K562 (cell line): ENCODE measurements around the gene CCL22. TPM values are rescaled to one million over a fixed set of nuclear protein-coding genes. Genes with fewer than 3 reads are reported as not detected.

Experiments
- ATAC-seq: fragments of 200-7000 bp; cut with Tn5 transposase; 3 replicates; pipeline ENCODE4 v1.9.1; 2020; ENCODE audit warnings: moderate library complexity
- BruUV-seq: library from RNA; stranded (reverse); fragments of 400-500 nt; replicated peaks from 2 replicates; lab custom pipeline; 2021; lab: Mats Ljungman, UMichigan
- CTCF ChIA-PET: fragments of 300-600 bp; formaldehyde crosslinking; extraction: SDS; loops from one replicate; lab custom pipeline; 2021; ENCODE audit warnings: low intra/inter-chr PET ratio; lab: Yijun Ruan, JAX
- POLR2A ChIA-PET: fragments of 300-600, 350-650 bp; sonication (Branson Sonifier 250); formaldehyde crosslinking; extraction: SDS; loops from one replicate; lab custom pipeline; 2021; ENCODE audit warnings: antibody characterized with exemption, inconsistent platforms; lab: Yijun Ruan, JAX
- DNase-seq, 4 experiments: peaks; one replicate each; pipeline versions ENCODE4 v3.0.0 to v3.0.0-alpha.2; 2011 to 2018; ENCODE audit warnings: low spot score in 3 of 4, mixed read lengths in 3 of 4; ENCODE audit errors: extremely low read depth in 1 of 4
- FAIRE-seq: peaks from 2 replicates; lab custom pipeline; 2011; peaks lifted over from hg19 to GRCh38; lab: Jason Lieb, UNC
- H2AFZ ChIP-seq: 2 replicates; pipeline ENCODE4 v1.6.0; 2011; ENCODE audit warnings: low read depth, low read length, control low read depth, inconsistent platforms
- H3K27ac ChIP-seq: fragments of 200-600 bp; 3 replicates; pipeline ENCODE4 v1.8.0; 2011; ENCODE audit warnings: low read depth, mild to moderate bottlenecking, control low read depth, inconsistent platforms, low read length, moderate library complexity, mixed read lengths; ENCODE audit errors: extremely low read depth
- H3K27me3 ChIP-seq, 2 experiments: fragments of 300-600 bp in 1 of 2; 2 replicates in 1 of 2; 3 replicates in 1 of 2; pipeline versions ENCODE4 v1.6.0 to v1.8.0; 2011; ENCODE audit warnings: inconsistent platforms in 2 of 2, low read length in 2 of 2, mild to moderate bottlenecking in 1 of 2, mixed read lengths in 1 of 2, moderate library complexity in 1 of 2; ENCODE audit not compliant: control insufficient read depth in 2 of 2, insufficient read depth in 2 of 2
- H3K36me3 ChIP-seq: fragments of 300-600 bp; 3 replicates; pipeline ENCODE4 v1.8.0; 2011; ENCODE audit warnings: mild to moderate bottlenecking, low read length, inconsistent platforms; ENCODE audit not compliant: control insufficient read depth, insufficient read depth
- H3K4me1 ChIP-seq, 2 experiments: fragments of 200-600 bp in 1 of 2; replicated peaks in 1 of 2; 2 replicates in 1 of 2; 3 replicates in 1 of 2; pipeline versions ENCODE4 v1.5.1 to v1.8.0; 2011; ENCODE audit warnings: inconsistent platforms in 2 of 2, low read length in 2 of 2, mild to moderate bottlenecking in 1 of 2, mixed read lengths in 1 of 2, moderate library complexity in 1 of 2; ENCODE audit not compliant: control insufficient read depth in 2 of 2, insufficient read depth in 2 of 2
- H3K4me2 ChIP-seq: 2 replicates; pipeline ENCODE4 v1.6.1; 2011; ENCODE audit warnings: low read length, control low read depth, inconsistent platforms, mixed read lengths; ENCODE audit not compliant: insufficient read depth
- H3K4me3 ChIP-seq: fragments of 200-600 bp; sonication (generic), shearing (Covaris generic); 2 replicates; pipeline ENCODE4 v1.5.1; 2016; ENCODE audit warnings: control low read depth, inconsistent platforms
- H3K79me2 ChIP-seq: fragments of 200-600 bp; 3 replicates; pipeline ENCODE4 v1.8.0; 2011; ENCODE audit warnings: low read length, inconsistent platforms; ENCODE audit not compliant: control insufficient read depth, insufficient read depth
- H3K9ac ChIP-seq, 2 experiments: 2 replicates each; pipeline versions ENCODE4 v1.6.0 to v1.6.1; 2011; ENCODE audit warnings: low read depth in 2 of 2, low read length in 2 of 2, control low read depth in 1 of 2, inconsistent platforms in 1 of 2, mild to moderate bottlenecking in 1 of 2, mixed read lengths in 1 of 2; ENCODE audit not compliant: insufficient read depth in 1 of 2
- H3K9me1 ChIP-seq: one replicate; pipeline ENCODE4 v1.6.0; 2011; ENCODE audit warnings: inconsistent platforms, mild to moderate bottlenecking, low read length, moderate library complexity; ENCODE audit not compliant: control insufficient read depth, insufficient read depth
- H3K9me3 ChIP-seq: replicated peaks from 2 replicates; pipeline ENCODE4 v1.5.1; 2011; ENCODE audit warnings: low read depth, low read length, inconsistent platforms; ENCODE audit not compliant: control insufficient read depth, insufficient read depth
- H4K20me1 ChIP-seq: replicated peaks from 2 replicates; pipeline ENCODE4 v1.6.1; 2011; ENCODE audit warnings: low read length, inconsistent platforms, mixed read lengths; ENCODE audit not compliant: control insufficient read depth, insufficient read depth
- CXXC5 ChIP-seq: fragments of 250-450 bp; sonication (Bioruptor Pico); IDR thresholded peaks from 2 replicates; pipeline ENCODE4 v1.8.0; 2022; ENCODE audit warnings: inconsistent platforms, mild to moderate bottlenecking, moderate library complexity
- ETV6 ChIP-seq, 3 experiments: fragments of 150-350 bp in 1 of 3; sonication (generic) in 1 of 3; formaldehyde crosslinking in 1 of 3; IDR thresholded peaks; 2 replicates each; pipeline versions ENCODE4 v1.6.1 to v1.8.0; 2014 to 2022; ENCODE audit warnings: borderline replicate concordance in 2 of 3, low read depth in 2 of 3, antibody characterized with exemption in 1 of 3, low read length in 1 of 3, mild to moderate bottlenecking in 1 of 3, missing genetic modification reagents in 1 of 3
- KDM5B ChIP-seq: fragments of 200-600 bp; sonication (generic); IDR thresholded peaks from 2 replicates; pipeline ENCODE4 v1.6.1; 2012; ENCODE audit warnings: low read depth, mild to moderate bottlenecking, moderate library complexity, low read length, control low read depth, inconsistent platforms; ENCODE audit not compliant: insufficient replicate concordance
- NONO ChIP-seq, 2 experiments: fragments of 200-400 bp in 1 of 2; fragments of 450-650 bp in 1 of 2; formaldehyde crosslinking in 1 of 2; IDR thresholded peaks; 2 replicates each; pipeline ENCODE4 v1.6.1; 2017; ENCODE audit warnings: low read depth in 2 of 2, mild to moderate bottlenecking in 2 of 2, moderate library complexity in 2 of 2, low read length in 1 of 2
- PTRF ChIP-seq: fragments of 450-650 bp; IDR thresholded peaks from 2 replicates; pipeline ENCODE4 v1.6.1; 2016; ENCODE audit warnings: mild to moderate bottlenecking, missing genetic modification characterization, missing compliant biosample characterization
- RBBP5 ChIP-seq: fragments of 200-600 bp; sonication (generic); IDR thresholded peaks from 2 replicates; pipeline ENCODE4 v1.6.1; 2012; ENCODE audit warnings: borderline replicate concordance, mild to moderate bottlenecking, low read length, control low read depth, inconsistent platforms; ENCODE audit not compliant: insufficient read depth, poor library complexity, severe bottlenecking
- TEAD4 ChIP-seq, 2 experiments: sonication (generic) in 1 of 2; formaldehyde crosslinking in 1 of 2; IDR thresholded peaks; 2 replicates each; pipeline versions ENCODE4 v1.6.1 to v1.8.0; 2012 to 2022; ENCODE audit warnings: borderline replicate concordance in 1 of 2, inconsistent platforms in 1 of 2, low read length in 1 of 2, mild to moderate bottlenecking in 1 of 2, missing genetic modification reagents in 1 of 2
- ZBTB40 ChIP-seq, 2 experiments: fragments of 450-650 bp in 1 of 2; sonication (generic) in 1 of 2; formaldehyde crosslinking in 1 of 2; IDR thresholded peaks; 2 replicates each; pipeline versions ENCODE4 v1.7.1 to v1.9.0; 2016 to 2022; ENCODE audit warnings: inconsistent platforms in 1 of 2, mild to moderate bottlenecking in 1 of 2, missing genetic modification reagents in 1 of 2
- ZKSCAN1 ChIP-seq: fragments of 150-350 bp; IDR thresholded peaks from 2 replicates; pipeline ENCODE4 v1.6.1; 2016; ENCODE audit warnings: low read depth, low read length
- ZNF232 ChIP-seq: sonication (generic); formaldehyde crosslinking; IDR thresholded peaks from 2 replicates; pipeline ENCODE4 v1.8.0; 2022; ENCODE audit warnings: mild to moderate bottlenecking, missing genetic modification reagents
- ZNF75A ChIP-seq: fragments of 450-650 bp; formaldehyde crosslinking; IDR thresholded peaks from 2 replicates; pipeline ENCODE4 v1.4.0; 2020; ENCODE audit warnings: mild to moderate bottlenecking
- WGBS: fragments of 100-300 bp; shearing (Covaris generic); methylation state at CpG from one replicate; pipeline ENCODE4 v1.1.6; 2016; ENCODE audit warnings: low coverage, mixed read lengths; ENCODE audit not compliant: insufficient coverage; ENCODE audit errors: missing lambda C conversion rate; 5-methylcytosine and 5-hydroxymethylcytosine counted together
- in situ Hi-C: fragments of 300-500 bp; cut with MboI; formaldehyde crosslinking; loops from 4 replicates; pipeline ENCODE4 v1.15.0; 2018; ENCODE audit warnings: inconsistent platforms, mixed read lengths
- intact Hi-C: fragments of 100-400 bp; cut with micrococcal nuclease; formaldehyde crosslinking; loops from 2 replicates; pipeline ENCODE4 v1.14.2; 2022
- polyA plus RNA-seq, 8 experiments: library from polyadenylated mRNA; depleted of rRNA in 4 of 8; stranded (reverse) in 5 of 8; unstranded in 3 of 8; fragments of >200 nt; fragmentation: Nextera tagmentation in 2 of 8; fragmentation: Illumina TruSeq in 1 of 8; extraction: Ambion mirVana in 2 of 8; extraction: Trizol in 1 of 8; gene quantifications; 2 replicates each; pipeline versions ENCODE4 v1.2.1 to v1.2.3, GENCODE V29; 2011 to 2014; ENCODE audit warnings: inconsistent platforms in 1 of 8, missing spikeins in 1 of 8
- total RNA-seq, 7 experiments: library from RNA; depleted of rRNA in 6 of 7; stranded (reverse); fragments of >200 nt in 6 of 7; fragmentation: Illumina TruSeq in 2 of 7; extraction: Trizol in 2 of 7; gene quantifications; 2 replicates each; pipeline versions ENCODE4 v1.2.1 to v1.2.3, GENCODE V29; 2011 to 2021; ENCODE audit warnings: low replicate concordance in 1 of 7

The CCL22 gene
- total and polyA plus RNA-seq, 9 of the 15 experiments (the other 6 are each of a cell fraction or from before 2014, with no cell fraction given): 0.04 to 0.29 (median 0.06) TPM; not detected in 5

DNA sequence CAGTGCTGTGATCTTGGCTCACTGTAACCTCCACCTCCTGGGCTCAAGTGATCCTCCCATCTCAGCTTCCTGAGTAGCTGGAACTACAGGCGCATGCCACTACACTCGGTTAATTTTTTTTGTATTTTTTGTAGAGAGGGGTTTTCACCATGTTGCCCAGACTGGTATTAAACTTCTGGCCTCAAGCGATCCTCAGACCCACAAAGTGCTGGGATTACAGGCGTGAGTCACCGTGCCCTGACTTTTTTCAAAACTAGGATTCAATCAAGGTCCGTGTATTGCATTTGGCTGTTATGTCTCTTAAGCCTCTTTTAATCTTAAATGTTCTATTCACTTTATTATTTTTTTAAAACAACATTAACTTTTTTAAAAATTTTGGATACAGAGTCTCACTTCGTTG is 4.3 kb upstream of the CCL22 start:
- FAIRE-seq (no peak), DNase-seq (no peak), ATAC-seq (no peak)
- Histone ChIP-seq H3K27ac (no peak overlapping the region), H3K27me3 (peaks cover 8 to 23% of the 10 kb centered on the region in 2 experiments), H3K79me2 (no peaks in the 10 kb centered on the region), H3K9me3 (no peaks in the 10 kb centered on the region), H3K36me3 (no peaks in the 10 kb centered on the region), H3K4me3 (no peak overlapping the region), H3K4me2 (no peak overlapping the region), H4K20me1 (0 out of 2 replicates have a peak, but pooled peaks cover 2% of the 10 kb centered on the region), H3K9me1 (no peaks in the 10 kb centered on the region), H3K9ac (no peak overlapping the region), H3K4me1 (no peaks in the 10 kb centered on the region), H2AFZ (no peak overlapping the region)
- CTCF ChIA-PET: interaction anchor here (0.6 kb wide), 1 partner anchor 148 kb away, joined by 3 read pairs; no protein-coding TSS in a partner anchor
- BruUV-seq: no TSS peak
- POLR2A ChIA-PET: interaction anchor here (0.7 kb wide), 1 partner anchor 20 kb away, joined by 3 read pairs; no protein-coding TSS in a partner anchor
- intact Hi-C loops: no loop called here
- WGBS: 2% methylated on average over 7 of the region's 7 CpGs
- in situ Hi-C loops: no loop called here
- TF ChIP-seq ETV6 (IDR thresholded peaks at IDR 0.05; ENCODE audit: borderline replicate concordance in 1 of 2, low read depth in 2 of 2, low read length in 1 of 2) (no peak), ETV6 (CRISPR knock-in tag; IDR thresholded peaks at IDR 0.05; ENCODE audit: borderline replicate concordance) (no peak), PTRF (tag) (no peak), ZNF75A (CRISPR knock-in tag) (no peak), CXXC5 (CRISPR knock-in tag) (no peak), ZKSCAN1 (no peak), KDM5B (no peak), ZNF232 (CRISPR knock-in tag) (no peak), ZBTB40 (IDR thresholded peaks at IDR 0.05) (no peak), ZBTB40 (CRISPR knock-in tag; IDR thresholded peaks at IDR 0.05) (no peak), TEAD4 (IDR thresholded peaks at IDR 0.05; ENCODE audit: low read length) (no peak), TEAD4 (CRISPR knock-in tag; IDR thresholded peaks at IDR 0.05; ENCODE audit: borderline replicate concordance) (no peak), NONO (IDR thresholded peaks at IDR 0.05; ENCODE audit: low read depth in 2 of 2, low read length in 1 of 2) (no peak), RBBP5 (no peak)
